ENCODE results near the gene KRTAP10-10.
"Not testable (repeated sequence)": the region's sequence is repeated elsewhere in the genome, so short reads cannot be mapped to it uniquely, and the experiment has no call there.

KRTAP10-10 gene

GRCh38 chr21:44628707-44629391 is 8.3 kb upstream of the KRTAP10-10 start:
- H3K36me3 ChIP-seq (ENCODE audit: low read depth): no peaks in the 10 kb centered on the region
- TF ChIP-seq, protein P1, sequence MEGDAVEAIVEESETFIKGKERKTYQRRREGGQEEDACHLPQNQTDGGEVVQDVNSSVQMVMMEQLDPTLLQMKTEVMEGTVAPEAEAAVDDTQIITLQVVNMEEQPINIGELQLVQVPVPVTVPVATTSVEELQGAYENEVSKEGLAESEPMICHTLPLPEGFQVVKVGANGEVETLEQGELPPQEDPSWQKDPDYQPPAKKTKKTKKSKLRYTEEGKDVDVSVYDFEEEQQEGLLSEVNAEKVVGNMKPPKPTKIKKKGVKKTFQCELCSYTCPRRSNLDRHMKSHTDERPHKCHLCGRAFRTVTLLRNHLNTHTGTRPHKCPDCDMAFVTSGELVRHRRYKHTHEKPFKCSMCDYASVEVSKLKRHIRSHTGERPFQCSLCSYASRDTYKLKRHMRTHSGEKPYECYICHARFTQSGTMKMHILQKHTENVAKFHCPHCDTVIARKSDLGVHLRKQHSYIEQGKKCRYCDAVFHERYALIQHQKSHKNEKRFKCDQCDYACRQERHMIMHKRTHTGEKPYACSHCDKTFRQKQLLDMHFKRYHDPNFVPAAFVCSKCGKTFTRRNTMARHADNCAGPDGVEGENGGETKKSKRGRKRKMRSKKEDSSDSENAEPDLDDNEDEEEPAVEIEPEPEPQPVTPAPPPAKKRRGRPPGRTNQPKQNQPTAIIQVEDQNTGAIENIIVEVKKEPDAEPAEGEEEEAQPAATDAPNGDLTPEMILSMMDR (IDR thresholded peaks at IDR 0.05; ENCODE audit: poor library complexity, severe bottlenecking): no peak
- peaks cover 18% of the 10 kb centered on the region for H3K9me3 ChIP-seq (ENCODE audit: severe bottlenecking)
- no peak overlapping the region for H3K27ac ChIP-seq (ENCODE audit: poor library complexity, severe bottlenecking)
- H3K4me1 ChIP-seq (ENCODE audit: insufficient read depth, poor library complexity, severe bottlenecking): no peaks in the 10 kb centered on the region
- no peaks in the 10 kb centered on the region for H3K27me3 ChIP-seq (ENCODE audit: insufficient read depth, poor library complexity, severe bottlenecking)
- ATAC-seq (ENCODE audit: low read depth): no peak
- no peak overlapping the region for H3K4me3 ChIP-seq (ENCODE audit: severe bottlenecking)
- DNase-seq (ENCODE audit: low spot score): no peak

DNA sequence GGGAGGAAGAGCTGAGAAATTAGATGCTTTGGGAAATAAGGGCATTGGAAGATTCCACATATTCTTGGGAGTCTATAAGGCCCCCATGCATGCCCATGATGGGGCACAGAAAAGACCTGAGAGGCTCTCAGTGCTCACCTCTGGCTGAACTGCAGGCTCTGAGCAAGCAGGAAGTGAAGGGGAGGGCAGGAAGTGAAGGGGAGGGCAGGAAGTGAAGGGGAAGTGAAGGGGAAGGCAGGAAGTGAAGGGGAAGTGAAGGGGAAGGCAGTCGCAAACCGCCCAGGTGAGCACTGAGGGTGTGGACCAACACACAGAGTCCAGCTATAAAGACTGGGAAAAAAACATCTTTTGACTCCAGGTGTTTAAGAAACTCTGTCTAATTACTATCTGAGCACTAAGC is 6.7 kb upstream of the KRTAP10-10 start:
- Histone ChIP-seq H3K27me3 (ENCODE audit: insufficient read depth, poor library complexity, severe bottlenecking) (no peaks in the 10 kb centered on the region), H3K9me3 (ENCODE audit: severe bottlenecking) (peaks cover 11% of the 10 kb centered on the region), H3K4me3 (ENCODE audit: severe bottlenecking) (no peak overlapping the region), H3K4me1 (ENCODE audit: insufficient read depth, poor library complexity, severe bottlenecking) (no peaks in the 10 kb centered on the region), H3K27ac (ENCODE audit: poor library complexity, severe bottlenecking) (no peak overlapping the region), H3K36me3 (ENCODE audit: low read depth) (no peaks in the 10 kb centered on the region)
- ATAC-seq (ENCODE audit: low read depth) (no peak), DNase-seq (ENCODE audit: low spot score) (no peak)
- TF ChIP-seq, protein P1 (IDR thresholded peaks at IDR 0.05; ENCODE audit: poor library complexity, severe bottlenecking): no peak

GRCh38 chr21:44632067-44632466 is 5.1 kb upstream of the KRTAP10-10 start:
- DNase-seq (ENCODE audit: low spot score) (no peak), ATAC-seq (ENCODE audit: low read depth) (no peak)
- TF ChIP-seq, protein P1 (IDR thresholded peaks at IDR 0.05; ENCODE audit: poor library complexity, severe bottlenecking): no peak
- Histone ChIP-seq H3K4me1 (ENCODE audit: insufficient read depth, poor library complexity, severe bottlenecking) (no peaks in the 10 kb centered on the region), H3K9me3 (ENCODE audit: severe bottlenecking) (peaks cover 11% of the 10 kb centered on the region), H3K4me3 (ENCODE audit: severe bottlenecking) (no peak overlapping the region), H3K27ac (ENCODE audit: poor library complexity, severe bottlenecking) (no peak overlapping the region), H3K36me3 (ENCODE audit: low read depth) (no peaks in the 10 kb centered on the region), H3K27me3 (ENCODE audit: insufficient read depth, poor library complexity, severe bottlenecking) (no peaks in the 10 kb centered on the region)

DNA sequence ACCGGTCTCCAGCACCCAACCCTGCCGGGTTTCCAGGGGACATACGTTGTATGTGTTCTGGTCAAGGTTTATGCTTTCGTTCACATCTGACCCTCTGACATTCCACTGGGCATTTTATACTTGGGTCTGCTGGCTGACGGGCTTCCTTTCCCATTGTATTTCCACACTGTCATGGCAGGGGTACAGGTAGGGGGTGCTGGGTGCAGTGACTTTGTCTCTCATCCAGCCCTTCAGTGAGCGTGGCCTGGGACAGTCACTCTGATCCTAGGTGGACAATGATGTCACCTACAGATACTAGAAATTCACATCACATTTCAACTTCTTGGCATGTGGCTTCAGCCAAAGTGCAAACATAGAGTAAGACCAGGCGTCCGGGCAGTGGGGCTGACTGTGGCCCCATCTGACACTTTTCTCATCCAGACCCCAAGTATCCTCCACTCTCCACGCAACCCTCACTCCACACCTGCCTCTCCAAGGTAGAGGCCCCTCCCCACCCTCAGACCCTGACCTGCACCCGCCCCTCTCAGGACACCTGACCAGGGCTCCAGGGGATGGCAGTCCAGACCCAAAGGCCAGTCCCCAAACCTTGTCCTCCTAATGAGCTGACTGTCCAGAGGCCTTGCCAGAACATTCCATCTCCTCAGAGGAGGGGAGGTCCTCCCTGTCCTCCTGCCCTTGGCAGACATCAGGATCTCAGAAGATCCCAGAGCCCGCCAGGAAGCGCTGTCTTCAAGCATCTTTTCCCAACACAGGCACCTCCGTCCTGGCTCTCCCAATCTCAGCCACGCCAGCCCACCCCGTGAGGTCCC is 743 bp upstream of the KRTAP10-10 start:
- no peak overlapping the region for H3K27ac ChIP-seq (ENCODE audit: poor library complexity, severe bottlenecking)
- H3K36me3 ChIP-seq (ENCODE audit: low read depth): no peaks in the 10 kb centered on the region
- DNase-seq (ENCODE audit: low spot score): peak; percentile 26
- ATAC-seq (ENCODE audit: low read depth): no peak
- H3K27me3 ChIP-seq (ENCODE audit: insufficient read depth, poor library complexity, severe bottlenecking): no peaks in the 10 kb centered on the region
- TF ChIP-seq, protein P1 (IDR thresholded peaks at IDR 0.05; ENCODE audit: poor library complexity, severe bottlenecking): no peak
- peaks cover 9% of the 10 kb centered on the region for H3K9me3 ChIP-seq (ENCODE audit: severe bottlenecking)
- no peaks in the 10 kb centered on the region for H3K4me1 ChIP-seq (ENCODE audit: insufficient read depth, poor library complexity, severe bottlenecking)
- H3K4me3 ChIP-seq (ENCODE audit: severe bottlenecking): no peak overlapping the region

GRCh38 chr21:44637851-44638348 is 744 bp downstream of the KRTAP10-10 start:
- not testable (repeated sequence) for H3K27ac ChIP-seq (ENCODE audit: poor library complexity, severe bottlenecking); H3K4me3 ChIP-seq (ENCODE audit: severe bottlenecking); H3K4me1 ChIP-seq (ENCODE audit: insufficient read depth, poor library complexity, severe bottlenecking); DNase-seq (ENCODE audit: low spot score); H3K36me3 ChIP-seq (ENCODE audit: low read depth); H3K9me3 ChIP-seq (ENCODE audit: severe bottlenecking); H3K27me3 ChIP-seq (ENCODE audit: insufficient read depth, poor library complexity, severe bottlenecking); ATAC-seq (ENCODE audit: low read depth)

DNA sequence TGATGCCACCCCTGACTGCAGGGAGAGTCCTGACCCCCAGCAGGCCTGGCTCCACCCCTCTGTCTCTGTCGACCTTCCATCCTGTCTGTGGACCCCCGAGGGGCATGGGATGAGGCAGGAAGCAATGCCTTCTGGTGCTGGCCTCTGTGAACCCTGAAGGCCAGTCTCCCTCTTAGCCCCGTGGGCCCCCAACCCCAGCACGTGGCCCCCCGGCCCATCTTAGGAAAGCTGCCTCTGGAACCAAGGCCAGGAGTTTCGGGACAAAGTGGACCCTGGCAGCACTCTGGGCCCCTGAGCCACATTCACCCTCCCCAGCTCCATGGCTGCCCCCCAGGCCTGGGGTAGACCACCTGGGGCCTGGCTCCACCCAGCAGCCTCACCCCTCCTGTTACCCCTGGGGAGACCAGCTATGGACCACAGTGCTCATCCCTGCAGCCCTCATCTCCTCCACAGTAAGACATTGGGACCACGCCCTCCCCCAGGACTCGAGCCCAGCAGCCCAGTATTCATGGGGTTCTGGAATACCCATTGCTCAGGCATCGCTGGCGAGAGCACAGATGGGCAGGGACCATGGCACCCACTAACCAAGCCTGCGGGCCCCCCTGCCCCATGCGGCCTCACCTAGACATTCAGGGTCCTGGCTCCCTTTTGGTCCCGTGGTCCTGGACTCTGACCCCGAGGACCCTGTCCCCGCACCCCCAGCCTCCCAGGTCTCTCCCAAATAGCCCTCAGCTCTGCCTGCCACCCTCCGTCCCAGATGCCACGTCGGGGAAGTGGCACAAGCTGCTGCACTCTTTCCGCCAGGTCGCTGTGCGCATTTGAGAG is 1.6 kb downstream of the KRTAP10-10 start:
- not testable (repeated sequence) for H3K4me3 ChIP-seq (ENCODE audit: severe bottlenecking); H3K36me3 ChIP-seq (ENCODE audit: low read depth); H3K4me1 ChIP-seq (ENCODE audit: insufficient read depth, poor library complexity, severe bottlenecking); H3K27me3 ChIP-seq (ENCODE audit: insufficient read depth, poor library complexity, severe bottlenecking); H3K9me3 ChIP-seq (ENCODE audit: severe bottlenecking); DNase-seq (ENCODE audit: low spot score); H3K27ac ChIP-seq (ENCODE audit: poor library complexity, severe bottlenecking); ATAC-seq (ENCODE audit: low read depth)

Data from RWPE2 (cell line).